Right lung (tissue), 5 donors: Measurements from ENCODE around the gene HOXB2. TPM values are rescaled to one million over a fixed set of nuclear protein-coding genes. Genes with fewer than 3 reads are reported as not detected.
"Not testable (repeated sequence)": the region's sequence is repeated elsewhere in the genome, so short reads cannot be mapped to it uniquely, and the experiment has no call there.

Source experiments
- DNase-seq, 2 donors: peaks; one replicate each; pipeline ENCODE4 v3.0.0-alpha.2; 2013
- polyA plus RNA-seq, 5 donors: library from polyadenylated mRNA; unstranded; fragments of 120-200 nt; gene quantifications; one replicate each; pipeline versions ENCODE4 v1.2.1 to v1.2.3, GENCODE V29; 2013; ENCODE audit warnings: inconsistent platforms in 1 of 5, low replicate concordance in 1 of 5; ENCODE audit not compliant: insufficient read length in 5 of 5, insufficient read depth in 1 of 5

Gene HOXB2
- polyA plus RNA-seq, 5 donors, result 25.8 to 37.5 (median 30.0) TPM

DNA sequence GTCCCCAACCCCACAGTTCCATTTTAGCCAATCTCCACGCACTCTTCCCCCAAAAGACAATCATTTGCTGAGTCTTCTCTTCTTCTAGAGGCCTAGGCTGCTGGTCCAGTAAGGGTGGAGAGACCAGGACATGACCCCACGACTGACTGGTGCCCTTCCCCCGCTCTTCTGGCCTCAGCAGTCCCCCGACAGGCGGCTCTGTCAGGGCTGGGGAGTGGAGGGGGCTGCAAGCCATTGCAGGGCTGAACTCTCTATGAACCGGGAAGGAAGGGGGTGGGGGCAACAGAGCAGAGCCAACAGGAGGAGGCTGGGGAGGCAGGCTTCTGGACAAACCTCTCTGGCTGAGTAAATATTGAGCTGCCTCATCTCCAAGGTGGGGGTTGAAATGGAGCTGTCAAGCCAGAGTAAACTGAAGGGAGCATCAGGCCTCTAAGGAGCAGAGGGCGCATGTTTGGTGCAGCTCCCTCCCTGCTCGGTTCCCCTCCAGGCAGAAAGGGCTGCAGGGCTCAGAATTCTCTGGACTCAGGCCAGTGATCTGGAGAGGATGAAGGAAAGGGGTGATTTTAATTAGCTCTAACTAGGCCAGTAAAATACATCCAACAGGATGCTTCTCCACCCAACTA is 22.8 kb downstream of the HOXB2 start:
- peak; percentile 56 to 63 for DNase-seq

DNA sequence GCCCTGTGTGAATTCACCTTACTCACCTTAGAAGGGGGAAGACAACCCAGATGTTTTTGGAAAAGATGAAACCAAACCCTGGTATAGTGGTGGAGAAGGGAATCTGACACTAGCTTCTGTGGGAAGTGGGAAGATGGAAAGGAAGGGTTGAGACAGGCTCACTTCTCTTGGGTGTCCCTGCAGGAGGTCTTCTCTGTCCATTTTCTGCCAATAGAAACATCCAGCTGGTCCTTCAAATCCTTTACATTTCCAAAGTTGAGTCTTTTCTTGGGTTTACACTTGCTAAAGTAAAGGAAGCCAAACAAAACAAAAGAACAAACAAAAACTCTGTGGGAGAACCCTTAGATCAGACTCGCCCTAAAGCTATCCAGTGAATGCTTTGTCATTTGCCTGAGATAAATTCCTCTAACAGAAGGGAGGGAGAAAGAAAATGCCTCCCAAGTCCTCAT is 24.3 kb downstream of the HOXB2 start:
- DNase-seq, result no peak

DNA sequence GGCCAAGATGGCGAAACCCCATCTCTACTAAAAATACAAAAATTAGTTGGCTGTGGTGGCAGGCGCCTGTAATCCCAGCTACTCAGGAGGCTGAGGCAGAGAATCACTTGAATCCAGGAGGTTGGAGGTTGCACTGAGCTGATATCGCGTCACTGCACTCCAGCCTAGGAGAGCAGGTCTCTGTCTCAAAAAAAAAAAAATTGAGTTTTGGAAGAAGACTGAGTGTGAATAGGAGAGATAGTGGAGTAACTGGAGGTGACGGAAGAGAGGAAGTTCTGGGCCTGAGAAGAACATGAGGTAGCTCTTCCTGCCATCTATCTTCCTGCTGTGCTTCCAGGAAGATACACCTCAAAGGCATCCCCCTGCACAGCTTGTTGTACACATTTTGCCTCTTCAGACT is 25.5 kb downstream of the HOXB2 start:
- DNase-seq, result no peak

DNA sequence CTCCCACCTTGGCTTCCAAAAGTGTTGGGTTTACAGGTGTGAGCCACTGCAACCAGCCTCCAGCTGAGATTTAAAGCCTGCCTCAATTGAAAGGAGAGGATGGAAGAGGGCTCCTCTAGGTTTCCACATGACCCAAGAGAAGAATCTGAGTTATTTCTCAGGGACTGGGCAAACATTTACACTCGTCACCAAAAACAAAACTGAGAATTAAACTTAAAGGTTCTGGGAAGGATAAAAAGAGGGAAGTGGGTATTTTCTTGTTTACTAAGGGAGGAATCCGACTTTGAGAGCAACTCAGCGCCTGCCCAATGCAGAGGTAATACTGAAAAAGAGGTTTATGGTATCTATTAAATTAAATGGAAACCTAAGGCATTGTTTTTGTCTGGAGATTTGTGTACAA is 27.4 kb downstream of the HOXB2 start:
- no peak for DNase-seq

DNA sequence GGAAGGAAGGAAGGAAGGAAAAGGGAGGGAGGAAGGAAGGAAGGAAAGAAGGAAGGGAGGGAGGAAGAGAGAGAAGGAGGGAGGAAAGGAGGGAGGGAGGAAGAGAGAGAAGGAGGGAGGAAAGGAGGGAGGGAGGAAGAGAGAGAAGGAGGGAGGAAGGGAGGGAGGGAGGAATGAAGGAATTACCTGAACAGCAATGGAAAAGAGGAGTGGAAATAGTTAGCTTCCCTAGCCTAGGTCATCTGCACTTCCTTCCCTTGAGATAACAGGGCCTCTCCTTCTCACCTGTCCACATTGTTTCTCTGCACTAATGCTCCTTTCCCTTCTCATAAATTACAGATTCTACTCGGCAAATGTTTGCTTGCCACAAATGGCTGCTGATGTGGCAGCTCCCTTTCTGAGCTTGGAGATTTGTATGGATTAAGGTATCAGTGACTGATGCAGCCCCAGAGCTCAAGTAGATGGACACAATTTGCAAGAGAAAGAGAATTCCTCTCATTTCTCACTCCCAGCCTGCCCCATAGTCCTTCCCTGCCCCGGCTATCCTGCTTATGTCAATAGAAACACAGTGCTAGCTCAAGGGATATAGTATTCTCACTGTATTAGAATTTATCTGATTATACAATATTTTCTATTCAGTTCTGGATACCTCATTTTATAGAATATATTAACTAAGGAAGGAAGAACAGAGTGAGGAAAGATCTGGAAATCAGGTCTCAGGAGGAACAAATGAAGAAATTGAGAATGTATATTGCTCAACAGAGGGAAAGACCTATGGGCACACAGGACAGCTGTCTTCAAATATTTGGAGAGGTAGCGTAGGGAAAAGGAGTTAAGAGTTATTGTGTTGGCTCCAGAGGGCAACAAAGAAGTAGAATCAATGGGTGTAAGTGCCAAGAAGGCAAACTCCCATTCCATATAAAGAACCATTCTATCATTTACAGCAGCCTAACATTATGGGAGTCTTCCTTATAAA is 28.7 kb downstream of the HOXB2 start:
- DNase-seq, result no peak

GRCh38 chr17:48514477-48514876 is 30.4 kb downstream of the HOXB2 start:
- no peak for DNase-seq

GRCh38 chr17:48513666-48514455 is 31.0 kb downstream of the HOXB2 start:
- DNase-seq, result no peak

DNA sequence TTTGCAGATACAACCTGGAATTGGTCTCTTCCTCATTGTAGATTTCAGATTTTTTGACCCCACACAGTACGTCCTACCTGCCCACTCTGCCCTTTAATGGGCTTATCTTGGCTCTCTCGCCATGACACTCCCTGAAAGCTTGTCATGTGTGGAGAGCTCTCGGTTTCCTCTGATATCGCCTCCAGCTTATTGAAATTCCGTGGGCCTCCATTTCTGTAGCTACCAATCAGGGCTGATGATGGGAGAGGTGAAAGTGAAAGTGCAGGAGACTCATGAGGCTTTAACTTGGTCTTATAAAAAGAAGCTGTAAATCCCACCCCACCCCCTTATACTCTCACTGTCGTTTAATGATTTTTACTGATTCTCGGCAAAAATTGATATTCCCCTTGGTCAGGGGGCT is 31.8 kb downstream of the HOXB2 start:
- no peak for DNase-seq

DNA sequence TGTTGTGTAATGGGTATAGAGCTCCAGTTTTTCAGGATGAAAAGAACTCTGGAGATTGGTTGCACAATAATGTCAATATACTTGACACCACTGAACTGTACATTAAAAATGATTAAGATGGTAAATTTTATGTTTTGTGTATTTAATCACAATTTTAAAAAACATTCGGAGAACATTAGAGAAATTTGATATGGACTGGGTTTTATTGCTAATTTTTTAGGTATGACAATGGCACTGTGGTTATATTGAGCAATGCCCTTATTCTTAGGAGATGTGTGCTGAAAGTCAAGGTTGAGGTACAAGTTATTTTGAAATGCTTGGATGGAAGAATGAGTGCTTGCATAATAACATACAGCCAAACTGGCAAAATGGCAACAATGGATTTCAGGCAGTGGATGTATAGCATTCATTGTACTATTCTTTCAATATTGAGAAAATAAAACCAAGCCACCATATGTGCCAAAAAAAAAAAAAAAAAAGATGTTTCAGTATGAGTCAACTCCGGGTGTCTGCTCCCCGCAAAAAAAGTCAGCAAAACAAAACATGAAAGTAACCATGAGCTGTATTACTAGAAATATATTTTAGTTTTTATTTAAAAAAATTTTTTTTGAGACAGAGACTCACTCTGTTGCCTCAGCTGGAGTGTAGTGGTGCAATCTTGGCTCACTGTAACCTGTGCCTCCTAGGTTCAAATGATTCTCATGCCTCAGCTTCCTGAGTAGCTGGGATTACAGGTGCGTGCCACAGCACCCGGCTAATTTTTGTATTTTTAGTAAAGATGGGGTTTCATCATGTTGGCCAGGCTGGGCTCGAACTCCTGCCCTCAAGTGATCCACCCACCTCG is 33.9 kb downstream of the HOXB2 start:
- no peak for DNase-seq

DNA sequence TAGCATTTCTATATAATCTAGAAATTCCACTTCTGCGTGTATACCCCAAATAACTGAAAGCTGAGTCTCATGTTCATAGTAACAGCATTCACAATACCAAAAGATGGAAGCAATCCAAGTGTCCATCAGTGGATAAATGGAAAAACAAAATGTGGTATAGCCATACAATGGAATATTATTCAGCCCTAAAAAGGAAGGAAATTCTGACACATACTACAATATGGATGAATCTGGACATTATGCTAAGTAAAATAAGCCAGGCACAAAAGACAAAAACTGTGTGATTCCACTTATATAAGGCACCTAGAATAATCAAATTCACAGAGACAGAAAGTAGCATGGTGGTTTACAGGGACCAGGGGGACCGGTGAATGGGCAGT is 34.5 kb downstream of the HOXB2 start:
- no peak for DNase-seq

GRCh38 chr17:48509708-48510107 is 35.2 kb downstream of the HOXB2 start:
- not testable (repeated sequence) for DNase-seq

- no peak for DNase-seq
Observed at GRCh38 chr17:48506246-48506645, 38.7 kb downstream of the HOXB2 start.

DNA sequence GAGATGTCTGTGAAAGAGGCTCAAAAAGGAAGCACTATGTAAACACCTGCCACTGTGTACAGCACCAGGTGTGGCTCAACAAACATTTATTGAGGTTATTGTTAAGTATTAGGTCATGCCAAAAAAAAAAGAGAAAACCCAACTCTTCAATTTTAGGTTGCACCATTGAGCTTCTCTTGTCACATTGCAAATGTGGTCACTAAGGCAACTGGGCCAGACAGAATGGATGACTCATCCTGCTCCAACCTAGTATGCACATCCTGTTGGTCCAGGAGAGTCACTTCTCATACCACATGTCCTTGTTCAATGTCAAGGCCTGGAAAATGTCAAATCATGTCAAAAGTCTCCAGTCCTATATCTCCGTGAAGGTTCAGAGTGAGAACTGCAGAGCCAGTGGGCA is 39.1 kb downstream of the HOXB2 start:
- no peak for DNase-seq

- DNase-seq, result no peak
Observed at GRCh38 chr17:48504953-48505352, 40.0 kb downstream of the HOXB2 start.

GRCh38 chr17:48503747-48504146 is 41.2 kb downstream of the HOXB2 start:
- DNase-seq, result no peak

DNA sequence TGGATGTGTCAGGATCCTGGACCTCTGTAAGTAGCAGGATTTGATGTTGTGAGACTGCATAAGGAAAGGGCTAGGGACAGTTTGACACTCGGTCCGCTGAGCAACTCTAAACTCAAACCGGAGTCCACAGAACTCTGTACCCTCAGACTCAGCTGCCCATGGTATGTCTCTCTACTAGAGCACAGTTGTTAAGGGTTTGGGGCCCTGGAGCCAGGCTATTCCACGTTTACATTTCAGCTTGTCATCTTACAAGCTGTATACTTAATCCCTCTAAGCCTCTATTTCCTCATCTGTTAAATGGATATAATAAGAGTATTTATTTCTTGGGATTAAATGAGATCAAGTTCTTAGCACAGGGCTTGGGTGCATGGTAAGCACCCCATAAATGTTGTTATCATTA is 42.0 kb downstream of the HOXB2 start:
- no peak for DNase-seq

- DNase-seq, result no peak
Observed at GRCh38 chr17:48502312-48502711, 42.6 kb downstream of the HOXB2 start.

DNA sequence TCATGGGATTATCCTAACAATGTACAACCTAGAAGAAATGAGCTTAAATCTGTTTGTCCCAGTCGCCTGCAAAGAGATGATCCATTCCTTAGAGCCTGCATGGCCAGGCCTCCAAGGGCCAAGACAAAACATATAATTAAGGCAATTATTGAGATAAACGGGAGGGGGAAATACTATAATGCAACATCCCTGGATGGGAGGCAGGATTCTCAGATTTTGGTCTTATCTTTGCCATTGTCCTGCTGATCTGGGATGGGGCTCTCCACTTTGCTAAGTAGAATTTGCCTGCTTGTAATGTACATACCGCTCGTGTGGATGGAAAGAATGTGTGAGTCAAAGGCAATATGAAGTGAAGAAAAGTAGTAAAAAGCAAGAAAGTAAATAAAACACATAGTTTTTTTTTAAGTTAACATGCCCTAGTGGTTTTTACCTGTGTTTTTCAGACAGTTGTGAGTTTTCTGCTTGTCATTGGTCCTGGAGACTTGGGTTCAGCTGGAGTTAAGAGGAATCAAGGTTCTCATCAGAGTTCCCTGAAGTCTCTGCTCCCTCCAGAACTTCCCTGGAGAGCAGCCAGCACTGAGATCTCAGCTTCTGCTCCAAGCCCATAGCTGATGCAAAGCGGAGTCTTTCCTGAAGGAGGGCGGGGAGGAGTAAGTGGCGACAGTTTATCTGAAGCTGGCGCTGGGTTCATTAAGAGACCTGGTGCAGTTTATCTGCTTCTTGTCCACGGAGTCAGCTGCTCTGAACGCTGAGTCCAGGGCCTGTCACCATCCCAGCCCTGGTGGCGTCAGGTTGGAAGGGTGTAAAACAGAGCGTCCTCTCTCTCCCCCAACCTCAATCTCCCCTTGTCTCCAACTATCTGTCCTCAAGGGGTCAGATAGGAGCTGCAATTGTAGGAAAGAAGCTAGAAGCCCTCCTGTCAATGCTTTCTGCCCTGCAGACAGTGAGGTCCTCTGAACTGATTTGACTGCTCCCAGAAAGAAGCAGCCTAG is 44.2 kb downstream of the HOXB2 start:
- peak in 1 of 2 donors; percentile 61 for DNase-seq

- DNase-seq, result no peak
Observed at GRCh38 chr17:48499735-48500434, 45.0 kb downstream of the HOXB2 start.
